HG02798 (cell line): ENCODE results near the gene GRK3.
A peak's percentile ranks its signal among the peaks of the same experiment; 100 is the strongest.

Source experiments
- ATAC-seq: cut with Tn5 transposase; IDR thresholded peaks from one replicate; pipeline ENCODE4 v1.9.1; 2021; ENCODE audit warnings: mild to moderate bottlenecking; ENCODE audit not compliant: unreplicated experiment, poor library complexity

GRK3 gene

GRCh38 chr22:25655371-25655935, 91.0 kb downstream of the GRK3 start:
- ATAC-seq = no peak

- peak; percentile 88 for ATAC-seq
Observed at GRCh38 chr22:25656724-25657123, 92.2 kb downstream of the GRK3 start.

- ATAC-seq = no peak
Observed at GRCh38 chr22:25658633-25659032, 94.2 kb downstream of the GRK3 start.

- no peak for ATAC-seq
Observed at GRCh38 chr22:25659413-25659812, 94.9 kb downstream of the GRK3 start.

GRCh38 chr22:25660336-25660735, 95.9 kb downstream of the GRK3 start:
- no peak for ATAC-seq

GRCh38 chr22:25661073-25661472, 96.6 kb downstream of the GRK3 start:
- ATAC-seq = no peak

- no peak for ATAC-seq
Observed at GRCh38 chr22:25663654-25664053, 99.2 kb downstream of the GRK3 start.

- ATAC-seq = no peak
Observed at GRCh38 chr22:25666308-25666707, 101.8 kb downstream of the GRK3 start.

DNA sequence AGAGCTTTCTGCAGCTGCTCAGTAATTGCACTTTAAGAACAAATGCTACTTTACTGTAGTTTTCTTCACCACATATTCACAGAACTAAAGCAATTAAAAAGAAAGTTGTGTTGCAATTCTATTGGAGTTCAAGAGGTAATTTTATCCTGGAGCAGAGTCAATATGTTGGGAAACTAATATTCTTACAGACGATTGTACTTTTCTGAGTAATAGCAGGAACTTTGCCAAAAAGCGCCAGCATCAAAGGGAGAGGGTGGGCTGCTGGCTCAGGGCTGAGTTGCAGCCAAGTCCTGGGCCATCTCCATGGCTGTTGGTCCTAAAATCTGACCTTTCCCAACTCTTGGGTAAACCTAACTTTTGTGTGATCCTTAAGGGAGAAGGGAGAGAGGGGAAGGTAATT, 104.0 kb downstream of the GRK3 start:
- no peak for ATAC-seq

GRCh38 chr22:25669253-25670069, 105.0 kb downstream of the GRK3 start:
- no peak for ATAC-seq

DNA sequence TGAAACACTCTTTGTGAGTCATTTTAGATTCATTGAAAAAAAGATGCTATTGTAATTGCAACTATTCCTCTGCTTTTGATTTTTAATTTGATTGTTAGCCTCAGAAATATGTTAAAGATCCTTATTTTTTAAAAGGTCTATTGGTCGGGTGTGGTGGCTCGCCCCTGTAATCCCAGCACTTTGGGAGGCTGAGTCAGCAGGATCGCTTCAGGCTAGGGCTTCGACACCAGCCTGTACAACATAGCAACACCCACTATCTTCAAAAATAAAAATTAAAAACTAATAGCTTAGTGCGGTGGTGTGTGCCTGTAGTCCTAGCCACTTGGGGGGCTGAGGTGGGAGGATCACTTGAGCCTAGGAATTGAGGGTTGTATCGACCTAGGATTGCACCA, 105.6 kb downstream of the GRK3 start:
- no peak for ATAC-seq

- ATAC-seq = no peak
Observed at GRCh38 chr22:25672289-25673084, 108.0 kb downstream of the GRK3 start.

DNA sequence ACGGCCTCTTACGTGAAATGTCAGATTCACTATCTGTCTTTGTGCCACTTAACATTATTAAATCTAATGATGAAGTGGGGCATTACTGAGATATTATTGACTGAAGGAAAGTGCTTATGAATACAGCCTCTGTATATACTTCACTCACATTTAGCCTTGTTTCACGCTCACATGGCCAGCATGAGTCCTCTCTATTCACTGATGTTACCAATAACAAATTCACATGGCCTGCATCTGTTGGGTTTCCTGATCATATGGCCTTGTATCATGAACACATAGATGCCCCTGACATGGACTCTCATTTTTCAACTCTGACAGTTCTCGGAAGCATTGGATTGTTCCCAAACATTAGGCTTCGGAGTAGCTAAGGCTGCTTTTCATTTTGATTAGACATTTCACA, 109.2 kb downstream of the GRK3 start:
- no peak for ATAC-seq

GRCh38 chr22:25677631-25678030, 113.2 kb downstream of the GRK3 start:
- no peak for ATAC-seq

DNA sequence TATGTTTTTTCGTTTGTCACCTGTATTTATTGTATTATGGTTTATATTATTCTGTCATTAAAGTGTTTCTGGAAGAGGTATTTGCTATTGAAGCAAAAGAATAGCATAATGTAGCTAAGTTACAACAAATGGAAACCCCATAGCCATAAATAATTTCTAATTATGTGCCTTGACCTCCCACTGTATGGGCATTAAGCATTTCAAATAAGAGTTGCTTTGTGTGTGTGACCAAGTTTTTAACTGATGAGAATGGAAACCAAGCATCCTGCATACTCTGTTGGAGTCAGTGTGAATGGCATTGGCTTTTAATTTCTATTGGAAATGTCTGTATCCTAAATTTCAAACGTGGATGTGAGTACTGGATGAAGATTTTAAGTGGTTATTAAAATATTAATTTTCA, 115.6 kb downstream of the GRK3 start:
- ATAC-seq = no peak

DNA sequence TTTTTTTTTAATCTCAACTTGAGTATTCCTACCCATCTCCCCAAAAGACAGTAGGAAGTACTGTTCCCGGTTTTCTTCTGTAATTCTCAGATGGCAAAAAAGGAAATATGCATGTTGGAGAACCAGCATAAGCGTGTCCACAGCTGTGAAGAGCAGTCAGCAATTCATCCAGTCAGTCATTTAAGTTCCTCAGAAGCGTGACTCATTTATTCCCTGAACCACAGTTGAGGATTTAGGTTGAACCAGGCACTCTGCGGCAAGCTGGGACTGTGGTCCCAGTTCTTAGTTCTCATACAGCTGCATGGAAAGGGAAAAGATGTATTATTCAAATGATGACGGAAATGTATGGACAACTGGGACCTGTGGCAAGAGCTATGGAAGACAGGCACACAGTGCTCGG, 116.5 kb downstream of the GRK3 start:
- no peak for ATAC-seq

DNA sequence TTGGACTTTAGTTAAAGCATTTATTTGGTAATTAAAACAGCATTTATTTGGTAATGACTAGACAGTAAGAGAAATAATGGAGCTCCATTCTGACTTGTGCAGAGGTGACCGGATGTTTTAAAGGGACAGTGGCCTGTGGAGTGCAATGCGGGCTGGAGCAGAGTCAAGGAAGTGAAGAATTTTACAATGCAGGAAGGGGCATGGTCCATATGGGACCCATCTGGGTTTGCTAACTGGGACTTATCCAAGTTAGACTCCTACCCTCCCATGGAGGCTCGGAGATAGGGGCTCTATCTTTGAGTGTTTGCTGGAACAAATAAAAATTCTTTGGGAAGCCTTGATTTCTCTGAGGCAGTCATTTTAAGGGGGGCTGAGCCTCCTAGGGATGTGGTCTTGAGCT, 117.6 kb downstream of the GRK3 start:
- no peak for ATAC-seq

DNA sequence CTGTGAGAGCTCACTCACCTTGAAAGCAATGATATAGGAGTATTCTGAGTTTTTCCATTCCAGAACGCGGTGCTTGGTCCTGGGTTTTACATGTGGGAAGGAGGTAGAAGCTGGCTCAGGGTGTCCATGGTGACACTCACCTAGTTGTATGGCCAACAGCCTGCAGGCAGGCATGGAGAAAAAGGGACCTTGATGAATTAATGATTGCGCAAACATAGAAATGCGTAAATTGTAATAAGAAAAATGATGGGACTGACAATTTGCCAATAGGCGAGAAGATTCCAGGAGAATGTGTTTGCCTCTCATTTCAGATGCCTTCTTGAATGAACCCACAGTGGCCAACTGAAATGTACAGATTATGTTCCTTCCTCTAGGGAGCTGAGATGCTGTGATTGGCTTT, 124.2 kb downstream of the GRK3 start:
- ATAC-seq = no peak

DNA sequence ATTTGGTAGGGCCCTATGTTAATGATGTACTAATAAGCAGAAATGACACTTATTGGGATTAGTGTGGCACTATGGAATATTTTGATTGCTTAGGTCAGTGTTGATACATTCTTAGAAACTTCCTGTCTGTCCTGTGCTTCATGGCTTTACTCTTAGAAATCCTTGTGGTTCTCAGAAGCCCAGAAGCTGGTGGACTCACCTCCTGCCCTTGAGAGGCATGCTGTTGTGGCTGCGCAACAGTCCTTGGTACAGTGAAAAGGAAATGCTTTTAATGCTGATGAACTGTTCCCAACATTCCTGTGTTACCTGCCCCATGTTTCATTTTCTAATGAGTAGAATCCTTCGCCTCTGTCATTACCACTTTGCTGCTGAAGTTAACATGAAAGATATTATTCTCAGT, 125.2 kb downstream of the GRK3 start:
- ATAC-seq = no peak

DNA sequence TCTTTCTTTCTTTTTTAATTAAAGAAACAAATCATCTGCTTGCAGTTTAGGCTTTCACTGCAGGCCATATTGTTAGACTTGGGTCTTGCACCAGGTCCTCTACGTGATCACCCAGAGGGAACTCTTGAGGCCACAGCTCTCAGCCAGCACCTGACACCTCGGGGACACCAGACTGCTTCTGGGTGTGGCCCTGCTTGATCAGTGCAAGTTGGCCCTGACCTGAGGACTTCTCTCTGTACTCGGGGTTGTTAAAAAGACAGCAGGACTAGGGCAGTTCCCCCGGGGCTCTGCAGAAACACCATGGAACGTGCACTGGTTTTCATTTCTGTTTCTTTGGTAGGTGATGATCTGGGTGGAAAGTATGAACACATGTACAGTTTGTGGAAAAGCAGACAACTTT, 126.3 kb downstream of the GRK3 start:
- ATAC-seq = no peak
